HL-60/S4 (cell line): ENCODE data around the gene TRAM2.

Experiments
- in situ Hi-C: fragments of 300-500 bp; cut with MboI; formaldehyde crosslinking; loops from 2 replicates; pipeline ENCODE4 v1.14.3; 2022; ENCODE audit warnings: low sequenced_read_pairs

TRAM2 gene

GRCh38 chr6:52533491-52533890 lies 43.4 kb downstream of the TRAM2 start:
- in situ Hi-C loops = no loop called here

- in situ Hi-C loops = no loop called here
These were observed 44.4 kb downstream of the TRAM2 start for GRCh38 chr6:52532457-52532856.

DNA sequence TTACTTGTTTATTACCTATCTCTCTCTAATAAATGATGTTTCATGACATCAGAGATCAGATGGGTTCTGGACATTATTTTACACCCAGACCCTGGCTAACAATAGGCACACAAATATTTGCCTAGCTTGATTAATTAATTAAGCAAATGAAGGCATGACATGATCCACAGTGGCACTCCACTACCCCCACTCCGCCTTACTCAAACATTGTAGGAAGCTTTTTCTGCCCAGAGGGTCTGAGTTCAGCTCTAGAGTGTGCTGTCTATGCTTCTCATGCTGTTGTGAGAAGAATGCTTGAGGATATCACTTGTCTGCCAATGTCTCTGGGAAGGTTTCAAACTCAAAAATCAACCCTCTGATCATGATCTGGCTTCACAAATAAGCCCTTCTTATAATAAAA lies 45.0 kb downstream of the TRAM2 start:
- in situ Hi-C loops = no loop called here

DNA sequence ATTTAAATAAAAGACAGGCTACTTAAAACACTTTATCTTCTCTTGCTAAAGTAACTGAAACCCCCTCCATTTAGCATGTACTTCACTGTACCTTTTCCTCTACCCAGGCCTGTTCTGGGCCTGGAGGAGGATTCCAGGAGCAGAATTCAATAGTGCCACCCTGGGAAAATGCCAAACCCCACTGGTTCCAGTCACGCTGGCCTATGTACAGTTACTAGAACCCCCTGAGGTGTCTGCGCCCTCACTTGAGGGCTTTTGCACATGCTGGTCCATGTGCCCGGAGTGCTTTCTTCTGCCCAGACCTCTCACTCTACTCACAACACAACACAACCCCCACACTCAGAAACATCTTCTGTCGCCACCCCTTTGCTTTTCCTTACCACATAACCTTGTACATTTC lies 45.5 kb downstream of the TRAM2 start:
- in situ Hi-C loops = no loop called here

- in situ Hi-C loops = no loop called here
These were observed 46.5 kb downstream of the TRAM2 start for GRCh38 chr6:52530351-52530750.

- in situ Hi-C loops = no loop called here
These were observed 47.5 kb downstream of the TRAM2 start for GRCh38 chr6:52529311-52529710.

- in situ Hi-C loops = no loop called here
These were observed 49.4 kb downstream of the TRAM2 start for GRCh38 chr6:52527436-52527835.

DNA sequence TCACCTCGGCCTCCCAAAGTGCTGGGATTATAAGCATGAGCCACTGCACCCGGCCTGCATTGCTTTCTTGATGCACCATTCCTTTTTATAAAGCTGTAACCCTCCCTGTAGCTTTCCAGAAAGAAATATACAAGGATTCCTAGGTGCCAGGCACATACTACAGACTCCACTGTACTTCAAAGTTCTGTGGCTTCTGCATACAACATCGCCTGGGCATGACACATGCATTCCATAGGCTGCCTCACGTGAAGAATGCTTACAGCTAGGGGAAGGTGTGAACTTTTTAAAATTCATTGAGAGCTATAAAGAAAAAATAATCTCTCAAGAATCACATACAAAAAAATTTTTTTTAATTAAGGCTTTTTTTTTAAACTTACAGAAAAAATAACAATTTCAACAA lies 50.2 kb downstream of the TRAM2 start:
- in situ Hi-C loops = no loop called here

DNA sequence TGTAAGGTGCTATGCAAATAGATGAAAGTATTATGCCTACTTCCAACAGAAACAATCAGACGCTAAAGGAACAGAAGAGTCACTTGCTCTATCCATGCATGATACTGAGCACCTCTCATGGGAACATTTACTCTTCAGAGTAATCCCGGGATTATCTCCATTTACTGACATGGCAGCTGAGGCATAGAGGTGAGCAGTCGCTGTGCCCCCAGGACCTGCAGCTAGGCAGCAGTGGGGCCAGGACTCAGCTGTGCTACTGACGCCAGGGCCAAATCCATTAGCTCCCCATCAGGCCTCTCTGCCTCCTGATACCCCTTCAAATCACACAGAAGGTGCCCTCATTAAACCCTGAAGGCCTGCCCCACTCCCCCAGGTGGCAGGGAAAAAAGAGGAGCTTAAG lies 51.9 kb downstream of the TRAM2 start:
- in situ Hi-C loops = no loop called here

DNA sequence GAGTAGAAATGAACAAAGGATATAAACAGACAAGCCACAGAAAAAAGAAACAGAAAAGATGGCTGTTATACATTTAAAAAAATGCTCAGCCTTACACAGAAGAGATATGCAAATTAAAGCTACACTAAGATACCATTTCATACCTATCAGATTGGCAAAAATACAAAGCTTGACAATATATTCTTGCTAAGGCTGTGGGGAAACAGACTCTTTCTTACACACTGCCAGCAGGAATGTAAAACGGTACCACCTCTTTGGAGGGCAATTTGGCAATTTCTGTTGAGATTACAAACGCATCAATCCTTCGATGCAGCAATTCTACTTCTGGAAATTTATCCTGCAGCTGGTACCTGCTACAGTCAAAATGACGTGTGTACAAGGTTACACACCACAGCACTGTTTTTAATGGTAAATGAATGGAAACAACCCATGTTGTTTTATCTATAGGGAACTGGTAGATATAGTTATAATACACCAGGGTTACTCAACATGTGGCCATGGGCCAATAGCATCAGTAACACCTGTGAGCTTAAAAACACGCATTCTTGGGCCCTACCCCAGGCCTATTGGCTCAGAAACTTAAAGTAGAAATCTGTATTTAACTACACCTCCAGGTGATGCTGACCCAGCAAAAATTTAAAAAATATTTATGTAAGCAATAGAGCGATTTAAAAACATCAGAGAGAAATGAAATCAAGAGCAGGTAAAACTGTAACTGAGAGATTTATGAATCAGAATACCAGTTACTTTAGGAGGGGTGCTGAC lies 53.3 kb downstream of the TRAM2 start:
- in situ Hi-C loops = no loop called here

DNA sequence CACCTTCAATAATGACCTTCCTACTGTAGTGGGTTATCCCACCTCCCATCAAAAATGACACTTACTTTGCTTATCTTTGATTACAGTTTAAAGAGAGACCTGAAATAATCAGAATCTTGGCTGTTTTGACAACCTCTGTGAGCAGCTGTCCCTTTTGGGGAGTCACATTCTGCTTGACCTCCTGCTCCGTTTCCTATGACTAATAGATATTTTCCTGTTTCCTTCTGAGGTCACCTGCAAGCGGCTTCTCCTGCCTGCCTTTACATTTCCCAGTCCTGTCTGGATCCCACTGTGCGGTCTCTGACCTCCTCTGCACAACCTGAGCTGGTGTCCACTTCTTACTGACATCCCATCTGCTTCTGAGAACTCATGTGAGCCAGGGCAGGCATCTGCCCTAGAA lies 54.2 kb downstream of the TRAM2 start:
- in situ Hi-C loops = no loop called here

DNA sequence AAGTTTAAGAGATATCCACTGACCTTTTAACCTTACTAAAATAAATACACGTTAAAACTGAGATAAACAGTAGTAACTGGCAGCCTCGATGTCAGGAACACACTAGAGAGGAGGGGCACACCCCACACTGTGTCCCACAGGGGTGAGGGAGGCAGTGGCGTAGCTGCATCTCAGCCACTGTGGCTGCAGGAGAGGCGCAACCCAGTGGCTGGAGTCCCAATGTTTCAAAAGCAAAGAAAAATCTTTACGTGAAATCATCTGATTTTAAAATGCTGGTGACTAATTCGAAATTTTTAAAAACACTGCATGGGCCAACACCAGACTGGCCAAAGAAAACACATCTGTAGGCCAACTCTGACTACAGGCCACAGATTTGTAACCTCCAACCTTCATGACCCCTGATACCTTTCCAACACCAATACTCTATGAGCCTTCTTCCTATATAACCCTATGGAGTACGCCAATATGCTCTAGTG lies 54.7 kb downstream of the TRAM2 start:
- in situ Hi-C loops = no loop called here

- in situ Hi-C loops = no loop called here
These were observed 57.2 kb downstream of the TRAM2 start for GRCh38 chr6:52519618-52520017.

- in situ Hi-C loops = no loop called here
These were observed 58.4 kb downstream of the TRAM2 start for GRCh38 chr6:52518279-52518945.

- in situ Hi-C loops = no loop called here
These were observed 59.2 kb downstream of the TRAM2 start for GRCh38 chr6:52517502-52518278.

GRCh38 chr6:52516943-52517342 lies 59.9 kb downstream of the TRAM2 start:
- in situ Hi-C loops = no loop called here

GRCh38 chr6:52516269-52516668 lies 60.6 kb downstream of the TRAM2 start:
- in situ Hi-C loops = no loop called here

- in situ Hi-C loops = no loop called here
These were observed 61.5 kb downstream of the TRAM2 start for GRCh38 chr6:52515219-52515960.

- in situ Hi-C loops = no loop called here
These were observed 62.3 kb downstream of the TRAM2 start for GRCh38 chr6:52514514-52514913.

- in situ Hi-C loops = no loop called here
These were observed 63.0 kb downstream of the TRAM2 start for GRCh38 chr6:52513896-52514295.

DNA sequence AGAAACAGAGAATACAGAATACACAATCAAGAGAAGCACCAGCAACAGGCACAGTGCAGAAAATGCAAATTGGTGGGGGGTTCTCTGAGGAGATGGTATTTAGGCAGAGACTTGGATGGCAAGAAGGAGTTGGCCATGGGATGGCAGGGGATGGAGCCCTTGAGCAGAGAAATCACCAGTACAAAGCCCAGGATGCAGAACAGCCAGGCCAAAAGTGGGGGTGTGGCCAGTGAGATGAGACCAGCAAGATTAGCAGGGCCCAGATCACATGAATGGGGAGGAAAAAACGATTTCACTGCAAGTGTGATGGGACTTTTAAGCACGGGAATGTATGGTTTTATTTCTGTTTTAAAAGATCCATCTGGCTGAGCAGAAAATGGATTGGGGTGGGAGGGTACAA lies 63.4 kb downstream of the TRAM2 start:
- in situ Hi-C loops = no loop called here
